NCI-H345 treated with DMSO at 0.1 percent for 48 hours (cell line): ENCODE measurements around the gene SRSF3.

Experiments used
- DNase-seq: peaks from one replicate; lab custom pipeline; 2025; ENCODE audit not compliant: unreplicated experiment; lab: John Stamatoyannopoulos, UW

Gene SRSF3

DNA sequence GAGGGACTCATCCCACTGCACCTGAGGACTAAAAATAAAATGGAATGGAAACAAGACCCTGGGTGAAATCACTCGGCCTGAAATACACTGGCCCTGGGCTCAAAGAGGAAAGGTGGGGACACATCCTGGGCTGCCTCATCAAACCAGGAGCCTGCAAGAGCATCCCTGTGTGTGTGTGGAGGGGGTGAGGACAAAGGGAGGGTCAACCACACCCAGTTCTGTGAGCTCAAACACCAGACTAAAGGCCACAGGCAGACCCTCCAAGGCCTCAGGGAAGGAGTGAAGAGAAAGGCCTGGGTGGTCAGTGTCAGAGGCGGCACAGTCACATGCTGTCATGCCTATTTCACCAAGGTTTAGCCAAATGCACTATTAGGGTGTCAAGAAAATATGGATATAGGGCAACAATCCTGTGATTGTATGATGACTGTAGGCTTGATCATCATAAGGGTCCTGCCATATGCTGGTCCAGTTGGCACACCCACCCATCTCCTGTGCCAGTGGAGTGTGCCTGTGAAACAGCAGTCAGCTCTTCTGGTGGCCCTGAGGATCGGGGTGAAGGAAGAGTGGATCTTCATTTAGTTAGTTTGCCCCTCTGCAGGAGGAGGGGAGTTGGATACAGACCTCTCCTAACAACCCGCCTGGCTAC, 28.9 kb downstream of the SRSF3 start:
- no peak for DNase-seq

DNA sequence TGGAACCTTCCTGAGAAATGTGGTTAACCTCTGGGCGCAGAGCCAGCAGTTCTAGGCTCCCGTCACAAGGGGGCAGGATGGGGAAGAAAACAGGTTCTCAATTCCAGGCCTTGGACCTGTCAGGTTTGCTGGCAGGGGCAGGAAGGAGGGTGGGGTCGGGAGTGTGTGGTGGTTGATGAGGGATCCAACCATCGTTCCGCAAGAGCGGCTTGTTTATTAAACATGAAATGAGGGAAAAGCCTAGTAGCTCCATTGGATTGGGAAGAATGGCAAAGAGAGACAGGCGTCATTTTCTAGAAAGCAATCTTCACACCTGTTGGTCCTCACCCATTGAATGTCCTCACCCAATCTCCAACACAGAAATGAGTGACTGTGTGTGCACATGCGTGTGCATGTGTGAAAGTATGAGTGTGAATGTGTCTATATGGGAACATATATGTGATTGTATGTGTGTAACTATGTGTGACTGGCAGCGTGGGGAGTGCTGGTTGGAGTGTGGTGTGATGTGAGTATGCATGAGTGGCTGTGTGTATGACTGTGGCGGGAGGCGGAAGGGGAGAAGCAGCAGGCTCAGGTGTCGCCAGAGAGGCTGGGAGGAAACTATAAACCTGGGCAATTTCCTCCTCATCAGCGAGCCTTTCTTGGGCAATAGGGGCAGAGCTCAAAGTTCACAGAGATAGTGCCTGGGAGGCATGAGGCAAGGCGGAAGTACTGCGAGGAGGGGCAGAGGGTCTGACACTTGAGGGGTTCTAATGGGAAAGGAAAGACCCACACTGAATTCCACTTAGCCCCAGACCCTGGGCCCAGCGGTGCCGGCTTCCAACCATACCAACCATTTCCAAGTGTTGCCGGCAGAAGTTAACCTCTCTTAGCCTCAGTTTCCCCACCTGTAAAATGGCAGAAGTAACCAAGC, 29.6 kb downstream of the SRSF3 start:
- DNase-seq, result peak; percentile 64

DNA sequence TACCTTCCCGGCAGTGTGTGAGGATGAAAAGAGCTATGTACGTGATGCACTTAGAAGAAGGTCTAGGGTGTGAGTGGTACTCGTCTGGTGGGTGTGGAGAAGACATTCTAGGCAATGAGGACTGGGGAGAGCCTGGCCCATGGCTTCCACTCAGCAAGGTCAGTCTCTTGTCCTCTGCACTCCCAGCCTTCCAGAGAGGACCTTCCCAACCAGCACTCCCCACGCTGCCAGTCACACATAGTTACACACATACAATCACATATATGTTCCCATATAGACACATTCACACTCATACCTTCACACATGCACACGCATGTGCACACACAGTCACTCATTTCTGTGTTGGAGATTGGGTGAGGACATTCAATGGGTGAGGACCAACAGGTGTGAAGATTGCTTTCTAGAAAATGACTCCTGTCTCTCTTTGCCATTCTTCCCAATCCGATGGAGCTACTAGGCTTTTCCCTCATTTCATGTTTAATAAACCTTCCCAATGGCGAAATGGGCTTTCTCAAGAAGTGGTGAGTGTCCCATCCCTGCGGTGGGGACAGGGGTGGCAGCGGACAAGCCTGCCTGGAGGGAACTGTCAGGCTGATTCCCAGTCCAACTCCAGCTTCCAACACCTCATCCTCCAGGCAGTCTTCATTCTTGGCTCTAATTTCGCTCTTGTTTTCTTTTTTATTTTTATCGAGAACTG, 30.4 kb downstream of the SRSF3 start:
- no peak for DNase-seq

- peak; percentile 8 for DNase-seq
These were observed 31.2 kb downstream of the SRSF3 start for GRCh38 chr6:36625158-36625919.

- DNase-seq, result no peak
These were observed 32.5 kb downstream of the SRSF3 start for GRCh38 chr6:36626636-36627035.

- no peak for DNase-seq
These were observed 33.0 kb downstream of the SRSF3 start for GRCh38 chr6:36627141-36627540.

GRCh38 chr6:36627801-36628246, 33.7 kb downstream of the SRSF3 start:
- DNase-seq, result no peak

DNA sequence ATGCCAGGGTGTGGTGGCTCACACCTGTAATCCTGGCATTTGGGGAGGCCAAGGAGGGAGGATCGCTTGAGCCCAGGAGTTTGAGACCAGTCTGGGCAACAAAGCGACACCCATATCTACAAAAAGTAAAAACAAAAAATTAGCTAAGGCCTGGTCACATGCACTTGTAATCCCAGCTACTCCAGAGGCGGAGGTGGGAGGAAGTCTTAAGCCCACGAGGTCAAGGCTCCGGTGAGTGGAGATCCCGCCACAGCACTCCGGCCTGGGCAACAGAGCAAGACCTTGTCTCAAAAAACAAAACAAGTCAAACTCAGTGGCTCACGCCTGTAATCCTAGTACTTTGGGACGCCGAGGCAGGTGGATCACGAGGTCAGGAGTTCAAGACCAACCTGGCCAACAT, 35.6 kb downstream of the SRSF3 start:
- no peak for DNase-seq

- DNase-seq, result no peak
These were observed 37.3 kb downstream of the SRSF3 start for GRCh38 chr6:36631326-36632011.

GRCh38 chr6:36633370-36633769, 39.2 kb downstream of the SRSF3 start:
- DNase-seq, result no peak

DNA sequence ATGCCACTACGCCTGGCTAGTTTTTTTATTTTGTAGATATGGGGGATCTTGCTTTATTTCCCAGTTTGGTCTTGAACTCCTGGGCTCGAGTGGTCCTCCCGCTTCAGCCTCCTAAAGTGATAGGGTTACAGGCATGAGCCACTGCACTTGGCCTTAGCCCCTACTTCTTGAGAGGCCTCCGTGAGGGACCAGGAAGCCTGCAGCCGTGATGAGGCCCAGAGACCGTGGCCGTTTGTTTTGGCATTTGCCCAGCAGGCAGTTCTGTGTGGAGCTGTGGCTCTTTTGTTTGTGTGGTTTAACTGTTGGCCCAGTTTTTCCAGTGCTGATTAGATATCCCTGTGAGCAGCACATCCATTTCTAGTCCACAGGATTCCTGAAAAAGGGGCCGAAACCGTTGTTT, 39.8 kb downstream of the SRSF3 start:
- DNase-seq, result peak; percentile 4

DNA sequence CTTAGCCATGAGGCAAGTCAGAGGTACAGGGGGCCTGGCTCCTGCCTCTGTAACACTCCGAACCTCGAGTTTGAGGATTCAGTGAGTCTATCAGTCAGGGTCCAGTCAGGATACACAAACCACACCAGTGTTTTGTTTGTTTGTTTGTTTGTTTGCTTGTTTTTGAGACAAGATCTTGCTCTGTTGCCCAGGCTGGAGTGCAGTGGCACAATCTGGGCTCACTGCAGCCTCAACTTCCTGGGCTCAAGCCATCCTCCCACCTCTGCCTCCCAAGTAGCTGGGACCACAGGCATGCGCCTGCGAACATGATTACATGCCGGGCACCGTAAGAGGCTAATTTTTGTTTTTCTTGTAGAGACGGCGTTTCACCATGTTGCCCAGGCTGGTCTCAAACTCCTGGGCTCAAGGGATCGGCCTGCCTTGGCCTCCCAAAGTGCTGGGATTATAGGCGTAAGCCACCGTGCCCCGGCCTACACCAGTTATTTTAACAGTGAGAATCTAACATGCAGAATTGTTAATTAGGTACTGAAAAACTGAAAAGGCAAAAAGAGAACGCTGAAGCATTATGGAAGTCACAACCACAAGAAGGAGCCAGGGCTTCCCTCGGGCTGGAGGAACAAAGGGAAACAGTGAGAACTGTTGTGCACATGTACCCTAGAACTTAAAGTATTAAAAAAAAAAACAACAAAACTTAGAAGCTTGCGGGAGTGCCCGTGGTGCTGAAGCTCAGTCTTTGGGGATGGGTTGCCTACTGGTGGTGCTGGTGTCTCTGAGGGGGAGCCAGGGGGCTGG, 40.4 kb downstream of the SRSF3 start:
- DNase-seq, result no peak

DNA sequence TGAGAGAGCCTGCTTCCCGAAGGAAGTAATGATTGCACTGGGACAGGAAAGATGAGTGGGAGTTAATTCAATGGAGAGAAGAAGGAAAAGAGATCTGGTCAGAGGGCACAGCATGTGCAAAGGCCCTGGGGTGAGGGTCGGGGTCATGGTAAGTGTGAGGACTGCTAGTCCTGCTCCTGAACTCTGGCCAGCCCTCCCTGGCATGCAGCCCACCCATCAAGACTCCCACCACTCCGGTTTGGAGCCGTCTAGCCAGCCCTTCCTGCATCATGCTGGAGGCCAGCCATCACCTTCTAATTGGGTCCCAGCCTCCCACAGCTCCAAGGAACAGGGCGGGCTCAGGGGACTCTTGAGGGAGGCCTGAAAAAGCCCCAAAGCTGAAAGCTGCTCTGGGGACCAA, 42.1 kb downstream of the SRSF3 start:
- no peak for DNase-seq

DNA sequence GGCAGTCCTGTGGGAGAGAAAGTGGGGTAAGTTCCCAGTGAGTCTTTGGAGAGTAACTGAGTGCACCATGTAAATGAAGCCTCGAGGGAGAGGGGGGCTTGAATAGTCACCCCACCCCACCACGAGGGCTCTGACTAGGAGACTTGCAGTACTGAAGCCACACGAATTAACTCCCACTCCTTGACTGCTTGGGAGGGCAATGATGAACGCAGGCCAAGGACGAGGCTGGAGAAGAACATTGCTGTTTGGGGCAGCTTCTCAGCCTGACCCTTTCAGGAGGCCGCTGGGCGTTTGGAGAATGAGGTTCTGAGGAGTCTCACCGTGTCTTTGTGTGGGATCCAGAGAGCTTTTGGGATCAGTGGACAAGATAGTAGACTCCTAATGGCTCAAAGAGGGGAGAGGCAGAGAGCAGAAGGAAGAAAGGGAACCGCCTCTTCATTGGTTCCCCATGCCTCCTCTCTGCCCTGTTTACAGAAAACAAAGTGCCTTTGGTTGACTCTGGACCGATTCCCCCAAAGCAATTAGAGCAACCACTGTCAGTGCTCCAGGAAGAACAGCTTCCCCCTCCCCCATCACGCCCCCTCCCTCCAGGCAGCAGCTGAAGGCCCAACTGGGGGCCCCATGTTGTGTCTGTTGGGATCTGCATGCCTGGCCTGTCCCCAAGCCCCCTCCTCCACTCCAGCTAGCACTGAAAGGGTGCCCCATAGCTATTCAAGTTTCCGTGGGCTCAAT, 42.7 kb downstream of the SRSF3 start:
- DNase-seq, result no peak

DNA sequence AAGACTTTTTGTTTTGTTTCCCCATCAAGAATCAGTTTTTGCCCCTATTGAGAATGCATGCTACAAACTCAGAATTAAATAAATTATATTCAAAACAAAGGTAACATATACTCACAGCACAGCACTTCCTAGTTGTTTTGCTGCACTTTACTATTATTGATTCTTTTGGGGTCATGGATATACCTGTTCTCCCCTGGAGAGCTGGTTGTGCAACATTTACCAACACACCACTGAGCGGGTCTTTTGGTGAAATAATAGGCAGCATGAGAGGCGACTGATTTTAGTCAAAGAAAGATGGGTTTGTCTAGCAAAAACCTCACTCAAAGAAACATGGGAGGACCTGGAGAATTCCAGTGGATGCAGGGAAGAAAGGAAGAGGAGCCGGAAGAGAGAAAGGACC, 44.4 kb downstream of the SRSF3 start:
- DNase-seq, result no peak

DNA sequence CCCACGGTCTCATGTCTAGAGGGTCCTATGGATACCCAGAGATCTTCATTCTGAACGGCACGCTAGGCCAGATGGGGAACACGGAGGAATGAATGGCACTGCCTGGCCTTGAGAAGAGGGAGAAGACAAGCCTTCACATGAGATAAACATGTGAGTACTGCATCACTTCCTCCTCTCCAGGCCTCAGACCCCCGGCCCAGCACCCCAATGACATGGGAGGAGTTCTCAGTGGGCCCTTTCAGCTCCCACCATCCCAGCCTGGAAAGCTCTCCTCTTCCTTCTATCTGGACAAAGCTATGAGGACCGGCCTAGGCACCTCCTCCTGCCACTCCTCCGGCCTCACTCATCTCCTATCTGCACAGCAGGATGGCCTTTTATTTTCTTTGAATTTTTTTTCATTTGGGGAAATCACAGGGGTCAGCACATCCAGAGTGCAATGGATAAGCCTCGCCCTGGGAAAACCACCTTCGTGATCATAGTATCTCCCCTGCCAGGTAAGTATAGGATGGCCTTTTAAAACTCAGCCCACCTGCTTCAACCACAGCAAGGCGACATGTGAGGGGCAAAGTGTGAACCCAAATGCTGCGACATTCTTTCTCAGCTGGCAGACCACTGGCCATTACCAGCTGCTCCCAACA, 45.1 kb downstream of the SRSF3 start:
- no peak for DNase-seq

DNA sequence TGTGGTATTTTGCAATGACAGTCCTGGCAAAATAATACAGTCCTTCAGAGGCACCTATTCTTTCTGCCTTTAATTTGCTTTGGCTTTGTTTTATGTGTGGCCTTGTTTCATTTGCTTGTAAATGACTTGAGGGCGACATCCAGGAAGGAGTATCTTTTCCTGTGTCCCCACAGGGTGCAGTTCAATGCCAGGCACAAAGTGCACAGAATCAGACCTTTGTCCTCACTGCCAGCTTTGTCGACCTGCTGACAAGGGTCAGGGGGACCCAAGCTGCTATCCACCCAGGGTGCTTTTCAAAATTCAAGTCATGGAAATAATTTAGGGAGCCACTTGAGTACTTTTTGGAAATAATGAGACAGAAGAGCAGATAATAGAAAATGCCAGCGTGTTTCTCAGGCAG, 47.4 kb downstream of the SRSF3 start:
- no peak for DNase-seq
